Pons (tissue), 1 donor: ENCODE measurements around the gene NKD1.
A peak's percentile ranks its signal among the peaks of the same experiment; 100 is the strongest.

Source experiments
- DNase-seq: peaks from one replicate; pipeline ENCODE4 v3.0.0-alpha.2; 2016; ENCODE audit warnings: low spot score

NKD1 gene

GRCh38 chr16:50674831-50675230 lies 126.6 kb downstream of the NKD1 start:
- DNase-seq: no peak

- DNase-seq: no peak
Observed at GRCh38 chr16:50675686-50676610, 127.8 kb downstream of the NKD1 start.

GRCh38 chr16:50676684-50677225 lies 128.6 kb downstream of the NKD1 start:
- no peak for DNase-seq

GRCh38 chr16:50677351-50677750 lies 129.2 kb downstream of the NKD1 start:
- DNase-seq: no peak

GRCh38 chr16:50678531-50678930 lies 130.3 kb downstream of the NKD1 start:
- DNase-seq: no peak

- no peak for DNase-seq
Observed at GRCh38 chr16:50679266-50679665, 131.1 kb downstream of the NKD1 start.

GRCh38 chr16:50679676-50680555 lies 131.7 kb downstream of the NKD1 start:
- no peak for DNase-seq

- no peak for DNase-seq
Observed at GRCh38 chr16:50680556-50680893, 132.3 kb downstream of the NKD1 start.

GRCh38 chr16:50681021-50681885 lies 133.1 kb downstream of the NKD1 start, which contains the start of gene SNX20:
TSS of gene SNX20 (minus strand) at chr16:50681312. CDS start at chr16:50677526, 3,786 bp downstream.
- peak; percentile 45 for DNase-seq

GRCh38 chr16:50683689-50684374 lies 135.6 kb downstream of the NKD1 start:
- peak; percentile 68 for DNase-seq

- DNase-seq: no peak
Observed at GRCh38 chr16:50684823-50685461, 136.7 kb downstream of the NKD1 start.

GRCh38 chr16:50685462-50686063 lies 137.4 kb downstream of the NKD1 start:
- DNase-seq: no peak

- no peak for DNase-seq
Observed at GRCh38 chr16:50688083-50688482, 139.9 kb downstream of the NKD1 start.

- DNase-seq: no peak
Observed at GRCh38 chr16:50688867-50689266, 140.7 kb downstream of the NKD1 start.

GRCh38 chr16:50690177-50690576 lies 142.0 kb downstream of the NKD1 start:
- no peak for DNase-seq

- no peak for DNase-seq
Observed at GRCh38 chr16:50692644-50692998, 144.4 kb downstream of the NKD1 start.

GRCh38 chr16:50692999-50693781 lies 145.0 kb downstream of the NKD1 start, which contains the start of gene NOD2:
TSS of gene NOD2 (plus strand) at chr16:50693606. CDS start at chr16:50699496, 5,890 bp downstream.
- DNase-seq: no peak

GRCh38 chr16:50694206-50694605 lies 146.0 kb downstream of the NKD1 start:
- DNase-seq: no peak
